KOPT-K1 (cell line): Measurements from ENCODE around the gene DNASE2.
"Not testable (repeated sequence)": the region's sequence is repeated elsewhere in the genome, so short reads cannot be mapped to it uniquely, and the experiment has no call there.

Source experiments
- H3K27ac ChIP-seq: fragments of 200-600 bp; sonication (generic); 2 replicates; pipeline ENCODE4 v1.5.1; 2016; ENCODE audit warnings: antibody characterized with exemption, mild to moderate bottlenecking, low read depth, low read length; ENCODE audit not compliant: poor library complexity, severe bottlenecking
- H3K36me3 ChIP-seq: fragments of 200-600 bp; sonication (generic); 2 replicates; pipeline ENCODE4 v1.5.1; 2017; ENCODE audit warnings: antibody characterized with exemption, mild to moderate bottlenecking, low read length, moderate library complexity; ENCODE audit not compliant: insufficient read depth
- H3K9me3 ChIP-seq: fragments of 200-600 bp; sonication (generic); 2 replicates; pipeline ENCODE4 v1.5.1; 2017; ENCODE audit warnings: antibody characterized with exemption, low read length, mild to moderate bottlenecking; ENCODE audit not compliant: insufficient read depth, poor library complexity, severe bottlenecking

DNASE2 gene

GRCh38 chr19:12858041-12858928 is 23.0 kb downstream of the DNASE2 start:
- Histone ChIP-seq H3K27ac (no peak overlapping the region), H3K9me3 (no peaks in the 10 kb centered on the region), H3K36me3 (no peaks in the 10 kb centered on the region)

DNA sequence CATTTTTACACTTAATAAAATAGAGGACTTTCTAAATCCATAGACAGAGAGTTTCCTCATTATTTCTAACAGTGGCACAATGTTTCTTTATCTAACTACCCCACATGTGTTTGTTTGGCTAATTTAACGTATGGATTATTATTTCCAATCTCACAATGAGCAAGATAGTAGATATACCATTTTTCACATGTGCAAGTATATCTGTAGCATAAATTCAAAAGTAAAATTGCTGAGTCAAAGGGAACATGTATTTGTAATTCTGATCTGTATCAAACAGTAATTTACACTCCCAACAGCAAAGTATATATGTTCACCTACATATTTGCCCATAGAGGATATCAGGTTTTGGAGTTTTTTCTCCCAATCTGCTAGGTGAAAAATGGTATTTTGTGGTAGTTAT is 24.6 kb downstream of the DNASE2 start:
- no peaks in the 10 kb centered on the region for H3K36me3 ChIP-seq
- no peaks in the 10 kb centered on the region for H3K9me3 ChIP-seq
- no peak overlapping the region for H3K27ac ChIP-seq

GRCh38 chr19:12847159-12848139 is 33.8 kb downstream of the DNASE2 start:
- H3K36me3 ChIP-seq, result no peaks in the 10 kb centered on the region
- H3K9me3 ChIP-seq, result no peaks in the 10 kb centered on the region
- H3K27ac ChIP-seq, result no peak overlapping the region

- H3K9me3 ChIP-seq, H3K27ac ChIP-seq, H3K36me3 ChIP-seq: not testable (repeated sequence)
Observed at GRCh38 chr19:12846613-12847012, 34.6 kb downstream of the DNASE2 start.

GRCh38 chr19:12843999-12844732 is 37.1 kb downstream of the DNASE2 start:
- H3K9me3 ChIP-seq, result no peaks in the 10 kb centered on the region
- no peak overlapping the region for H3K27ac ChIP-seq
- no peaks in the 10 kb centered on the region for H3K36me3 ChIP-seq

DNA sequence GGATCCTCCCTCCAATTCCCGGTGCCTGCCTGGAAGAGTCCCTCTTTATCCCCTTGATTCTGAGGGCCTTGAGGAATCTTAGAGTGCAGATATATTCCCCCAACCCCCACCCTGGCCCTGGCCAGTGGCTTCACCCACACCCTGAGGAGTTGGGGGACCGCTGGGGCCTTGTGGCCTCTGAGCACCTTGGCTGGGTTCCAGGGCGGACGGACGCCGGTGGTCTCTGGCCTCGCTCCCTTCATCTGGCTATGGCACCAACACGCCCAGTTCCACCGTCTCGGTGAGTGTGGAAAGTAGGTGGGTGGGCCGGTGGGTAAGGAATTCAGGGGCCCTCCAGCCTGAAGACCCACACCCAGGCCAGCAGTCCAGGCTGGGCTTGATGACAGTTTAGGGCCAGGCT is 37.9 kb downstream of the DNASE2 start:
- Histone ChIP-seq H3K27ac (no peak overlapping the region), H3K9me3 (no peaks in the 10 kb centered on the region), H3K36me3 (no peaks in the 10 kb centered on the region)

GRCh38 chr19:12842511-12842910 is 38.7 kb downstream of the DNASE2 start:
- H3K27ac ChIP-seq, result no peak overlapping the region

GRCh38 chr19:12841094-12841493 is 40.2 kb downstream of the DNASE2 start:
- Histone ChIP-seq H3K27ac (no peak overlapping the region), H3K36me3 (no peaks in the 10 kb centered on the region), H3K9me3 (no peaks in the 10 kb centered on the region)

More at GRCh38 chr19:12842511-12842910, 38.7 kb downstream of the DNASE2 start:
- H3K9me3 ChIP-seq, result no peaks in the 10 kb centered on the region
- H3K36me3 ChIP-seq, result no peaks in the 10 kb centered on the region

DNA sequence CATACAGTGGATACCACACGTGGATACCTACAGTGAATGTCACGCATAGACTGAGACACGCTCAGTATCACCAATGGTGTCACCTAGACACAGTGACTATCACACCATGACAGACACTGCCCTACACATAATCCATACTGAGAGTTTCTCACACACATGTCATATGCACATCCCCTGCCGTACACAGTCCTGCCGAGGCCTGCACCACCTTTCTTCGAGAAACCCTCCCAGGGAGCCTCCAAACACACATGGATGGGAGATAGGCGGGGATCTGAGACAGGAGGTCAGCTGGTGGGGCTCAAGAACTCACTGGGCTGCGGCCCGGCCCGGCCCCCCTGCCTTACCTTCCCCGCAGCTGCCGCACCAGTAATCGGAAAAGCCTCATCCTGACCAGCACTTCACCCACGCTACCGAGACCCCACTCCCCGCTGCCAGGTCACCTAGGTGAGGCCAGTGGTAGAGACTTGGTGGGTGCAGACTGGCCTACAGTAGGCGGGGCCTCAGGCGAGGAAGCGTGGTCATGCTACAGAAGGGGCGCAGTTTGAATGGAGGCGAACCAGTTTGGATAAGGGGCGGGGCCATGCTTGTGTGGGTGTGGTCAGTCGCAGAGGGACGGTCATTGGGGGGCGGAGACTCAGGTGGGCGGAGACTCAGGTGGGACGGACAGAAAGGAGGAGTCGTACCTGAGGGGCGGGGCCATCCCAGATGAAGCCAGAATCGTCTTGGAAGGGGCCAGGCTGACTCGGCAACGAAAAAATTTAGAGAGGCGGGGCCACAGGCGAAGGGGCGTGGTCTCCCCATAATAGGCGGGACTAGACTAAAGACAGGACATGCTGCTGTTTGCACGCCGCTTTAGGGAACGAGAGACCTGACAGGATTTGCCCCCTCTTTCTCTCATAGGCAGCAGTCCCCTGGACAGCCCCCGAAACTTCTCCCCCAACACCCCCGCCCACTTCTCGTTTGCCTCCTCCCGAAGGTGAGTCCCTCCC is 40.9 kb downstream of the DNASE2 start:
- H3K27ac ChIP-seq, result no peak overlapping the region
- no peaks in the 10 kb centered on the region for H3K36me3 ChIP-seq

DNA sequence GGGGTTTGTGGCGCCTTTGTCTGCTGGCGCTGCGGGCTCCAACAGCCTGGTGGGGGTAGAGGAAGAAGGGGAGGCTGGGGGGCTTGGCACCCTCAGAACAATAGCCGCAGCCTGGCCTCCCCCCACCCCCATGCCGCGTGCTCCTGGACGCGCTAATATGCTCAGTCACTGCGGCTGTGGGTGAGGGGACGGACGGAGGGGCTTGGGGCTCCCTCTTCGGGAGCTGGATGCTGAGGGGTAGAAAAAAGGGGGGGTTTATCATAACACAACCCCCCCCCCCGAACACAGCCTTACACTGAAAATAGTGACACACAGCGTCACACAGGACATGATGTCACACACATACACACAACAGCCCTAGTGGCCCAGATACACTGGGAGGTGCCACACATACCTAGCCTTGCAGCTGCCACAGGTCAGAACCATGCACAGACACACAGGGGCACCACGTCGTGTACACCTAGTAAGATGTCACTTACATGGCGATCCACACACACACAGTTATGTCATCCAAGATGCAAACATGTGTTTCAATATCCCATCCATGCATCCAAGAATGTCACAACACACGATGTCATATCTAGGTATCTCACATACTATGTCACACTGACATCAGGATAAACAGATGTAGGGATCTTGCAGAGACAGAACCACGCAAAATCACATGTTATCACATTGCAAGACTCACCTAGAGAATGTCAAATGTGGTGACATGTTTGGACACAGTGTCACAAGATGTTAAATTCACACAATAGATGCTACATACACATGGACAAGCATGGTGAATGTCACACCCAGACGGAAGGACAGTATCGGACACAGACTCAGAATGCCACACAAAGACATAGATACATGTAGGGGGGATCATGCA is 42.1 kb downstream of the DNASE2 start:
- no peak overlapping the region for H3K27ac ChIP-seq
- H3K36me3 ChIP-seq, result no peaks in the 10 kb centered on the region
- no peaks in the 10 kb centered on the region for H3K9me3 ChIP-seq

More for the DNA sequence above, 40.9 kb downstream of the DNASE2 start:
- no peaks in the 10 kb centered on the region for H3K9me3 ChIP-seq

DNA sequence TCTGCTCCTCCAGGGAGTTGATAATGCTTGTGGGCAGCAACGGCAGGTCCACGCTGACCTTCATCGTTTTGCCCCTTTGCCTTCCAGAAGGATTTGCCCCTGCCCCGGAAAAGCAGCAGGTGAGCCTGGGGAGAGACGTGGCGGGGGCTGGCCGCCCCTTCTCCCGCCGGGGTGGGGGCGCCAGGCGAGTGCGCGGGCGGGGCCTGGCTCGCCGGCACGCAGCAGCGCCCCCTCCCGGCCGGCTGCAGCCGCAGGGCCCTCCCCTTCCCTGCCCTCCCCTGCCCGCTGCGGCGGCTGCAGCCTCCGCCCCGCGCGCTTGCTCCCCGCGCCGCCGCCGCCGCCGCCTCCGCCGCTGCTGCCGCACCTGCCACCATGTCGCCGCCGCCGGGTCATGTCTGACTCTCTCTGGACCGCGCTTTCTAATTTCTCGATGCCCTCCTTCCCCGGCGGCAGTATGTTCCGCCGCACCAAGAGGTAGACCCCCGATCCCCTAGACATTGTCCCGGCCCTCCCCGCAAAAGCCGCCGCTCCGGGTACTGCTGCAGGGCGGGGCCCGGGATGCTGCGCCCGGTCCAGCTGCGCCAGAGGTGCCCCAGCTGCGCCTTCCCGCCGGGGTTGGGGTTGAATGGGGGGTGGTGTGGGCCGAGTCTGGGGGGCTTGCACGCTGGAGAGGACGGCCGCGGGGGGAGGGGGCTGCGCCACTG is 42.9 kb downstream of the DNASE2 start, which contains the start of gene MAST1:
TSS of gene MAST1 (plus strand) at position 334 of the 704 bp plus-strand sequence. CDS start at position 392, 58 bp downstream.
- H3K36me3 ChIP-seq, result no peaks in the 10 kb centered on the region
- no peak within 1 kb of the TSS for H3K27ac ChIP-seq
- H3K9me3 ChIP-seq, result no peaks in the 10 kb centered on the region

DNA sequence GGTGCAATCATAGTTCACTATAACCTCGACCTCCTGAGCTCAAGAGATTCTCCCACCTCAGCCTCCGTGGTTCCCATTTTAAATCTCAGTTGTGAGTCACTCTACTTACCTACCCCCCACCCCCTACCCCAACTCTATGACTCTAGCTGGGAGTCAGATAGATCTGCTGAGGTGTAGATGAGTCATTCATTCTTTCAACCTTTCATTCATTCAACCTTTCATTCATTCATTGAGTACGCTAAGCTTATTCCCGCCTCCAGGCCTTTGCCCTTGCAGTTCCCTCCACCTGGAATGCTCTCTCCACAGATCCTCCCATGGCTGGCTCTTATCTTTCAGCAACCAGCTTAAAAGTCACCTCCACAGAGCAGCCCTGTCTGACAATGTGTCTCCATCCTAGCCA is 44.0 kb downstream of the DNASE2 start:
- Histone ChIP-seq H3K27ac (no peak overlapping the region), H3K9me3 (no peaks in the 10 kb centered on the region), H3K36me3 (no peaks in the 10 kb centered on the region)

DNA sequence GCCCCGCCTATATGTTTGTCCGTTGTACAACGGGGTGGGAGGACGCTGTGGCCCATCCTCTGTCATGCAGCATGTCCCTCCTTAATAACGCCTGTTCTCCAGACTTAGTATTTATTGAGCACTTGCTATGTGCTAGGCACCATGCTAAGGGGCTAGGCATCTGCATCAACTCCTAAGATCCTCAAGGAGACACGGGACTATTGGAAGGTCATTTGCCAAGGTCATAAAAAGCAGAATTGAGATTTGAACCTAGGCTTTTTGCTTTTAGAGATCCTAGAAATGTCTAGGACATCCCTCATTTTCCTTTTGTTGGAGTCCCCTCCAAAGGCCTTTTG is 44.8 kb downstream of the DNASE2 start:
- Histone ChIP-seq H3K27ac (no peak overlapping the region), H3K9me3 (no peaks in the 10 kb centered on the region), H3K36me3 (no peaks in the 10 kb centered on the region)
